ENCODE data around the gene ME3. TPM values are rescaled to one million over a fixed set of nuclear protein-coding genes. Genes with fewer than 3 reads are reported as not detected.
A peak's percentile ranks its signal among the peaks of the same experiment; 100 is the strongest.

The ME3 gene
- total RNA-seq, 1 experiment from 2014 or later, result 33.8 TPM

DNA sequence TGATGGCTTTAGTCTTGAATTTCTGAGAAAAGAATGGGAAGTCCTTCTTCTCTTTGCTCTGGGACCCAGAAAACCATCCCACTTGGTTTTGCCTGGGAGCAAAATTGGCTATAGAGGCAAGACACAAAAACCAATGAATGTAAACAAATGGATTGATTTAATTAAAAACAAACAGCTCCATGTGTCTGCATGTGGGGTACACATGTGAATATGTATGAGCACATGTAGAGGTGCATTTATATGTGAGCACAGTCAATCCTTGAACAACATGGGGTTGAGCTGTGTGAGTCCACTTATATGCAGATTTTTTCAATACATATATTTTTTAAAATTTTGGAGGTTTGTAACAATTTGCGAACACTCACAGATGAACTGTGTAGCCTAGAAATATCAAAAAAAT is 210.5 kb downstream of the ME3 start:
- DNase-seq (ENCODE audit: low read depth), result no peak

DNA sequence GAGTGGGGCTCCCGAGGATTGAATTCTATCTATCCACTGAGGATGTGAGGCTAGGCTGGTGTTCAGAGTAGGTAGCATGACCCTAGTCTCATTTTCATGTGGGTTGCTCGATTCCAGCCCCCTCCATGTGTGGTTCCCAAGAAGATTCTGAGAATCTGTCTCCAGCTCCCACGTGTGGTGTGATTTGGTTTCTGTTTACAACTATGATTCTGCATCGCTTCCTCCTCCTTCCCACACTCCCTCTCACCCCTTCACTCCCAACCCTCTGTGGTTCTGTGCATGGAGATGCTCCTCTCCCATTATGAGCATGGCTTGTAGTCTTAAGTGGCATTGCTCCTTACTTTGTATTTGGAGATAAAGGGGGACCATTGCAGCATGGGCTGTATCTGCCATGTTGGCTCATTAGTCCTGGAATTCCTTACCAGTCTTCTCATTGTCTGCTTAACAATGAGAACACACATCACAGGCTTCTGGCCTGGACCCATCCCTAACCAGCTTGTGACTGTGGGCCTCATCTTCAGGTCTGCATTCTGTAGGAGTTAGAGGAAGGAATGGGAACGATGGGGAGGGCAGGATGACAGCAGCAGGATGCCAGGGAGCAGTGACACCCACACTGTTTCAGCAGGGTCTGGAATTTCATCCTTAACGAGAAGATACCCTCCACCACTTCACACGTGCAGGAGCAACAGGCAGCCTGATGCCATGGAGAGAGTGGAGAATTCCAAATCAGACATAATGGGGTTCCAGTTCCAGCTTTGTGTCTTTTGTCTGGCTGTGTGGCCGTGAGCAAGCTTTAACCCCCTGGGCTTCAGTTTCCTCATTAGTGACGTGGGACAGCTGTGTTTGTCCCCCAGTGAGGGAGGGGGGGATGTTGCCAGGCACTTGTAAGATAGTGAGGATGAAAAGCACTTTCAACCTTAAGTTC is 211.7 kb downstream of the ME3 start:
- peak; percentile 61 for DNase-seq (ENCODE audit: low read depth)

DNA sequence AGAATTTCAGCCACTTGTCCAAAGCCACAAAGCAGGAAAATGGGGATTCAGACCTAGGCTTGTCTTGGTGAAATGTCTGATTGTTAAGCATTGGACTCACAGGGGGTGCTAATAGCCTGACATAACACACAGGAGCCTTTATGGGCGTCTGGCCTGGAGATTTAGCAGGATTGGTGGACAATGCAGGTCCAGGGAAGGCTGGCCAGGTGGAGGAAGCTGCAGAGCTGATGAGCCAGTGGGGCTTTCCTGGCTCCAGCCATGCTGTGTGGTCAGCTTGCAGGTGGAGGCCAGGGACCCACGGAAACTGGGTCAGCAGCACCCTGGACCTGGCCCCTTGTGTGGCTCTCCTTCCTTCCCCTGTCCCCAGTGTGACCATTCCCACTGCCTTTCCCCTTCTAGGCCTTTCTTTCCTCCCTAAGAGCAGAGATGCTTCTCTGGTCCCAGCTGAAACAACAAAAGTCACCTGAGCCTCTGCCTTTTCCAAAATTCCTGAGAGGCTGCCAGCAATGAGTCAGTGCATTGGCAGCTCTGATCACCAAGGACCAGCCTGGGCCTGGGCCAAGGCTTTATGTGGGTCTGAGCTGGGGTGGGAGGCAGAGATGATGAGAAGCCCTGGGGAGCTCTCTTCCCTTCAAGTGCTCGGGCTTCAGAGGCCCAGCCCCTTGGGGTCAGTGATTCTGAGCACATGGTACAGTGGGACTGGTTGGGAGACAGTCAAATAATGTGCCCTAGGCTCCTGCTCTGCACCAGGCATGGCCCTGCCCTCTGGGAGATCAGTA is 212.5 kb downstream of the ME3 start:
- peak; percentile 98 for DNase-seq (ENCODE audit: low read depth)

DNA sequence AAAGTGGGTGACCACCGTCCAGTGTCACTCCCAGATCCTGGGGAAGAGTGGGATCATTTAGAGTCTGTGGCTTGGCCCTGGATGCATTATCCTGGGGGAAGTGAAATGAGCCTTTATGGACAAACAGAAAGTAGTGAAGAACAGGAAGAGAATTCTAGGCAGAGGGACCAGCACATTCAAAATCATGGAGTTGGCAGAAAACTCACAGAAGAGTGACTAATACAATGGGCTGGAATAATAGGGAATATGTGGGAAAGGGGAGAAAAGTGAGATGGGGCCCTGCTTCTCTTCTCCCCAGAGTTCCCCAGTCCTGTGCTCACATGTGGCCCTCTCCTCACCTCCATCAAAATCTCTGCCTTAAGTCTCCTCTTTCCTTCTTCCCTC is 213.4 kb downstream of the ME3 start:
- DNase-seq (ENCODE audit: low read depth), result peak; percentile 54

DNA sequence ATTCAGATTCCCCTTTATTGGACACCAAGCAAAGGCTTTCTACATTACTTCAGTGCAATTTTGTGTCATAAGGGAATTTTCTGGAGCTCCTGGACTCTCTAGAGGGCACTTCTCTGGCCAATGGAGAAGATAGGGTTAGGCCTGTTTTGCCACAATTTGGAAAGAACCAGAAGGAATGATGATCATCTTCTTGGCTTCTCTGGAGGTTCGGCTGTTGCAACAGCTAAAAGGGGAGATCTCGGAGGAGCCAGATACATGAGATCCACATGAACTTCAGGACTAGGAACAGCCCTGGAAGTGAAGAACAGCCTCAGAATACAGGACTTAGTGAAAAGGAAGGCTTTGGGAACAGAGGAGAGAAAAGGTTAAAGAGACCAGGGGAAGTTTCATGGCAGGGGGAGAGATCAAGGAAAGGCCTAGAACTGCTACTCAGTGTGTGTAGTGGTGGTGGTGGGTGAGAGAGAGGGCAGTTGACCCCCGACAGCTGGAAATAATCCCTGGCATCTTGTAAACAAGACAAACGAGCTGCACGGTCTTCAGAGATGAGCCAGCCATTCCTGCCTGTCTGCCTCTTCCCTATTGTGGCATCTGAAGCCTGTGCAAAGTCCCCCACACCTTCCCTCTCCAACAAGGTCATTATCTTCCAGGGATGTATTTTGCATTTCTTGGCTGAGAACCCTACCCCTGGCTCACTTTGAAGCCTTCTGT is 214.0 kb downstream of the ME3 start:
- DNase-seq (ENCODE audit: low read depth), result no peak

DNA sequence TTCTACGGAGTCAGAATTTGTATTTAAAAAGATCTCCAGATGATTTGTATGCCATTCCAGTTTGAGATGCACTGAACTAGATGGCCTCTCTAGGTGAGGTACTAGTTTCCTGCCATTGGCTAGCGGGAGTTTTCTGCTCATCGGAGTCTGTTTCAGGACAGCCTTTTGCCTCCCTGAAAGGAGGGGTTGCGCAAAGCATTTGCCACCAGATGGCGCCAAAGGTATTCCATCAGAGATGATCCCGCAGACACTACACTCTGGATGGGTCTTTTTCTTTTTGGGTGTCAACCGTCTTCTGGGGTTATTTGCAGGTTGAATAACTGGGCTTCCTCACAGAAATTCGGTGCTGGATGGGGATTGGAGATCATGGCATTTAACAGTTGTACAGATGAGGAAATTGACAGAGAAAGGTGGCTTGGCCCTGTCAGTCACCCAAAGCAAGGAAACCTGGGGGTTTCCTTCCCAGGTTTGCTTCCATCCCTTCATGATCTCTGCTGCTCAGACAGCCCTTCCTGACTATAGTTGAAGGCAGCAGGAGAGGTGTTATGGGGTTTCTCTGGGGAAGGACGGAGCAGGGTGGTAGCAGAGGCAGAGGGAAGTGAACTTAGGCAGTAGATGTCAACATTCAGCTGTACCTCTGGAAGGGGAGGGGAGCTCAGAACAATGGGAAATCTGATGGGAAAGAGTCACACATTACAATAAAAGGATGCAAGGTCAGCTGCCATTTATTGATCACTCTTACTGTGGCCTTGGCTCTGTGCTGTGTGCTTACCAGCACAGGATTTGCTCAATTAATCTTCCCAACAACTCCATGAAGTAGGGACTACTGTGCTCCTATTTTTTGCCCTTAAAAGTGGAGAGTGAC is 216.1 kb downstream of the ME3 start:
- peak; percentile 86 for DNase-seq (ENCODE audit: low read depth)

DNA sequence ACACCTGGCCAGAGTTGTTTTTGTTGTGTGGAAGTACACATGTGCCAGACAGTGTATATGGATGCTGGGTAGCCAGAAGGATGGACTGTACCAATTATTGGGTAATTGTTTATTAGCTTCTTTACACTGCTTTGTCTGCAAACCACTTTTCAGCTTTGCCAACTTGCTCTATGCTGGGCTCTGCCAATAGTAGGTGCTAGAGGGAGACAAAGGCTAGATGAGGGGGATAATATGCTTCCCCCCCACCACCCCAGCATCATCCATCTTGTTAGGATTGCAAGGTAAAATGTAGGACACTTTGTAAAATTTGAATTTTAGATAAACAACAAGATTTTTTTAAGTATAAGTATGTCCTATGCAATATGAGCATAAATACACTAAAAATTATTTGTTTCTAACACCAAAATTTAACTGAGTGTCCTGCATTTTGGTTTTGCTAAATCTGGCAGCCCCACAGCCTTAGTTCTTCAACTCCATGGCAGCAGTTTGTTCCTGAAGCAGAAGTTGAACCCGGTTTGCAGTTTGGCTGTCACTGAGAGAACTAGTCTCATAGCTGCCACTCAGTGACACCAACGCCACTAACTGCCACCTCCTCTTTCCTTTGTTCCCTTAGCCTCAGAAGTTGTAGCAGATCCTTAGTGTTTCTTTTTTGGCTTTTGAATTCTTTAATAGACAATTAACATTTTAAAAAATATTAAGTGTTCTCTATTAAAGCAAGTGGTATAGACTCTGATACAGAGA is 219.0 kb downstream of the ME3 start:
- no peak for DNase-seq (ENCODE audit: low read depth)

DNA sequence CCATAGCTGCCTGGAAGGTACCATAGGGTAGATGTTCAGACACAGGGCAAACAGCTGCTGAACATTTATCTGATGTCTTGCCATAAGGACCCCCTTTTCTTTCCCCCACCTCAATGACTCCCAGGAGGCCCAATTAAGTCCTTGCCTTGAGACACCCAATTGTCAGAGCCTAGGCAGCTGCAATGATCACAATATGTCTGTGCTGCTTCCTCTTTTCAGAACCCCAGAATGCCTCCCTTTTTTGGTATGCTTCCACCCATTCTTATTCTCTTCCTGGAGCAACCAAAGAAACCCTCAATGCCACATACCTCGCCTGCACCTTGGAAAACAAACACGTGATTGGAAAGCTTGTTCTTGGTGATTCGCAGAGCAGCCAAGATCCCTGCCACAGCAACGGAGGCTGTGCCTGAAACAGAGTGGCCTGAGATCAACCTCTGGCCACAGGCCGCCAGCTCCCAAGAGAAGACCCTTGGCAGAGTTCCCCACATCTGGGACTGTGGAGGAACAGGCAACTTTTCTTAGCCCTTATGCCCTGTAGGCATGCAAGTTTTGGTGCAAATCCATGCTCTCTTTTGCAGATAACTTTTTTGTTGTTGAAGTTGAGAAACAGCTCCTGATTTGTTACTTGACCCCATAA is 222.3 kb downstream of the ME3 start:
- DNase-seq (ENCODE audit: low read depth), result no peak

DNA sequence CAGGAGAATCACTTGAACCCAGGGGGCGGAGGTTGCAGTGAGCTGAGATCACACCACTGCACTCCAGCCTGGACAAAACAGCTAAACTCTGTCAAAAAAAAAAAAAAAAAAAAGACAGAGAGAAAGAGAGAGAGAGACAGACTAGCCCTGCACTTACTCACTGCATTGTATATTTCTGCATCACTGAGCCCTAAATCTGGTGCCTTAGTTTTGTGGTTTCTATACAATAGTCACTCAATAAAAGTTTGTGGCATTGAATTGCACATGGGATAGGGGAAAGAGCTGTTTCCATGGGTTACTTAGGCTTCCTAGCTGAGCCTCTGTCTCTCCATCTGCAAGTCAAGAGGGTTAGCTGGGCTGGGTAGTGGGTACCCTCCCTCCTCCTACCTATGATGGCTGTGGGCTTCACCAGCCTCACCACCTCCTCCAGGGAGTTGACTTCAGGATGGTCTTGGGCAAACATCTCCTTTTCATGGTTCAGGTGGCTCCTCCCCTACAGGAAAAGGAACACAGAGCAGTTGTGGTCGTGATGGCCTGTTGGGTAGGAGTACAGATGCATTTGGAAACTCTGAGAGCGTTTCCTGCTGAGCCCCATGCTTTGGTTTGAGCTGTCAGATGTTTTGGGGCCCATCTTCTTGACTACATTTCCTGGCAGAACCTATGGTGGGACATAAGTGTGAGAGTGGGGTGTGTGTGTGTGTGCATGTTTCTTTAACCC is 224.5 kb downstream of the ME3 start:
- DNase-seq (ENCODE audit: low read depth), result no peak

DNA sequence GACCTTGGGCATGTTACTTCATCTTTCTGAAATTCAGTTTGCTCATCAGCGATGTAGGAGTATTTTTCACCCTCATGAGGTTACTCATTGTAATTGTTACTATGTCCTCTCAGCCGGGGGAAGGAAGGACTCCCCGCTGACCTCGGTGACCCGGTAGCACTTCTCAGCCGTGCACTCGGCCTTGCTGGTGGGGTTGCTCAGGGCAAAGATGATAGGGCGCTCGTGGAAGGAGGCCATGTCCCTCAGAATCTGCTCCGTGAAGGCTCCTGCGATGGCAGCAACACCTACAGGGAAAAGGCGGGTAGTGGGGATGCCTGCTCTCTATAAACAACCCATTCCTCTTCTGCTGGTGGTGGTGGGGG is 225.5 kb downstream of the ME3 start:
- no peak for DNase-seq (ENCODE audit: low read depth)

DNA sequence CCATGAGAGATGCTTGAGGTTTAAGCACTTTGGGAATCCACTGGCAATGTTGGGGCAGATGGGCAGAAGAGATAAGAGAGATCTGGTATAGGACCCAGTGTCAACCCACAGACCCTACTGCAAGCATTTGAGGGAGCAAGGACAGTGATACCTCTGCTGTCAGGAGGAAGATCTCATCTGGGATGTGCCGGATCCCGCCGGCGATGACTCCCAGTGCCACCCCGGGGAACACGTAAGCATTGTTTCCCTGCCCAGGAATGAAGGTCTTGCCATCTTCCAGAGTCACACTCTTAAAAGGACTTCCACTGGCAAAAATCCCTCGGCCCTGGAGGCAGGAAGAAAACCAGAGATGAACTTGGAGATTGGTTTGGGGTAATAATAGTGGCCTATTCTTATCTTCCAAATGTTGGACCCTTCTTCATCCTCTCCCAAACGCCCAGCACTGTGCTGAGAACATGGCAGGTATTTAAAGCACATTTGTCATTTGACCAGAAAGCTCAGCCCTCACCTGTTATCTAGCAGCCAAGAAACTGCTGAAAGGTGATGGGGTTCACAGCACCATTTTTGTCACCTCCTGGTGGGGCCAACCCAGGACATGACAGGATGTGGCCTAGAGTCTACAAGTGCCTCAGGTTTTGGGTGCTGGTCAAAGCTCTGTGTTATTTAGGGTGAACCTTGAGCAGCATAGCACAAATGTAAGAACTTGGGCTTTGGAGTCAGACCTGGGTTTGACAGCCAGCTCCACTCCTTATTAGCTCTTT is 226.1 kb downstream of the ME3 start:
- no peak for DNase-seq (ENCODE audit: low read depth)

DNA sequence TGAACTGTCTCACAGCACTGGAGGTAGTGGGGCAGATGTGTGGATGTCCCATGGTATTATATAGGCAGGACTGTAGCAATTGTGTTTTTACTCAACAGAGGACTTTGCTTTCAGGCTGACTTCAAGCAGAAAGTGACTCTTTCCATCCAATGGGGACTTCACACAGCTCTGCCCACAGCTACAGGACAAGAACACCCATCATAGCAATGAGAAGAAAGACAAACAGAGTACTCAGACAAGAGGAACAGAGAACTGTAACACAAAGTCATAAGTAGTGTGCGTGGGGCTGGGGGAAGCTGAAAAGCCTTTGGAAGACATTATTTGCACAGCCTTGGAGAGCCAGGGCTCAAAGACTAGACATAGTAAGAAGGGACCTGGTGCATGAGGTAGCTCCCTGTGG is 227.4 kb downstream of the ME3 start:
- no peak for DNase-seq (ENCODE audit: low read depth)

DNA sequence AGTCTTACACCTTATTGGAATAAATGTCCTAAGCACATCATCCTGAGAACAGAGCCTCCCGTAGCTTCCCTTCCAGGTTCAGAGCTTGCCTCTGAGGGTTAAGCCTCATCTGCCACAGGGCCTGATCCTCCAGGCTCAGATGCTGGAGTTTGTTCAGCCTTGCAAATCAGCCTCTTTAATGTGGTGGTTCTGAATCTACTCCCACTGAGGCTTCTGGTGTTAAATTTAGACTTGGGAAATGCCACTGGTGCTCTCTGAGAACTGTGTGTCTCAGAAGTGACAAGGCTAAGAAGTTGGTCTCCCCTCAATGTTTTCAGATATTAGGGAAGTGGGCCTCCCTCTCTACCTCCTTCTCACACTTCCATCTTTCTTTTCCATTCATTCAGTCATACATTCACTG is 229.0 kb downstream of the ME3 start:
- no peak for DNase-seq (ENCODE audit: low read depth)

DNA sequence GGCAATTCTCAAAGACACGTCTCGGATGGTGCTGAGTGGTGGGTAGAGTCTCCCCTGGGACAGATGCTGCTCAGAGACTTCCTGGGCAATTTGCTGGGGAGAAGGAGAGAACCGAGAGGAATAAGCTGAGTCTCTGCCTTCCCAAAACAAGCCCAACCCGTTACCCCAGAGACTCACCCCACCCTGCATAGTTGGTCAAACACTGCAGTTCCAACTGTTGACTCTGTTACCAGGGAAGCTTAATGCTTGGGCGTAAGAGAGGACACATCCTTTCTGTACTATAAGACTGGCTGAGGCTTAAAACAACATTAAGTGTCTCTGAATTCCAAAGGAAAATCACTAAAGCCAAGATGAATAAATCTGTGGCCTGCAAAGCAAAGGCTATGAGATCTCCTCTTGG is 229.6 kb downstream of the ME3 start:
- no peak for DNase-seq (ENCODE audit: low read depth)

DNA sequence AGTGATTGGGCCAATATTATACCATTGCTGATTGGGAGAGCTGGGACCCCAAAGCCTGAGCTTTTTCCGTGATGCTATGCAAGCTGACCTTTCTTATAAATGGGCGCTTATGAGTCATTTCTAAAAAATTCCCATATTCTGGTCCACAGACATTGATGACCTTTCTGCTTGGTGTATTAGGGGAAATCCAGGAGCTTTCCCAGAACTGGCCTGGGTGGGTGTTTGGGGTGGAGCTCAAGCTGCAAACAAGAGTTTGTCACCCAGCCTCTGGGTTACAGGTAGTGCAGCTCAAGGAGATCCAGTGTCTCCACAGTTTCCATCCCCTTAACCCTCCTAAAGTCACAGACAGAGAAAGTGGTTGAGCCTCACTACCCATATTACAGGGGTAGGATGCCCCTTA is 230.0 kb downstream of the ME3 start:
- peak; percentile 13 for DNase-seq (ENCODE audit: low read depth)

DNA sequence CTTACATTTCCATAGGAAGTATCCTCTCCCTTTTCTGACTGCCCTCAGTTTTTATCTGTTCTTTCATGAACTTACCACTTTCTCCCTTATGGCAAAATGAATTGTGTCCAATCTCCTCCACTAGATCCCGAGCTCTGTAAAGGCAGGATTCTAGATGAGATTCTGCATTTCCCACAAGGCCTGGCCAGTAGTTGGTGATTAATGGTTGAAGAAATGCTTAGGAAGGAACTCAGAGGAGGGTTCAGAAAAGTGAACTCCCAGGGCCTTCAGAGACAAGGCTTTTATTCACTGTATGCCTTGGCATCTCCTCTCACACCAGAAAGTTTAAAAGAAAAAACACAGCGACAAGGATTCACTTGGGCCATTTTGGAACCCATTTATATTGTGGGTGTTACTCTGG is 231.6 kb downstream of the ME3 start:
- no peak for DNase-seq (ENCODE audit: low read depth)

DNA sequence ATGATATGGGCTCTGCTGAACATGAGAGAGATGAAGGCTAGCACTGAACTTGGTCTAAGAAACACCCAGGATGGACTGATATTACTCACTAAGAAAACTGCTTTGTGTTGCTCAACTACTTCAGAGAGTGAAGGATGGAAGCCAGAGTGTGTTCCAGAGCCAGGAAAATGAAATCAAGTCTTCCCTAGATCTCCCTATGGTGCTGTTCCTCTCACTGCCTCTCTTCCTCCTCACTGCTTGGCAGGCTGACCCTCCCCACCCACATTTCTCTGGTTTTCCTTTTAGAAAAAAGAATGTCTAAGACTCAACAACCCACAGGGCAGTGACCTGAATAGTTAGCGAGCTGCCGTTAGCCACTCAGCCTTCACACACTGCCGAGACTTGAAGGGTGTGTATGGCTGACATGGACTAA is 232.1 kb downstream of the ME3 start:
- no peak for DNase-seq (ENCODE audit: low read depth)

DNA sequence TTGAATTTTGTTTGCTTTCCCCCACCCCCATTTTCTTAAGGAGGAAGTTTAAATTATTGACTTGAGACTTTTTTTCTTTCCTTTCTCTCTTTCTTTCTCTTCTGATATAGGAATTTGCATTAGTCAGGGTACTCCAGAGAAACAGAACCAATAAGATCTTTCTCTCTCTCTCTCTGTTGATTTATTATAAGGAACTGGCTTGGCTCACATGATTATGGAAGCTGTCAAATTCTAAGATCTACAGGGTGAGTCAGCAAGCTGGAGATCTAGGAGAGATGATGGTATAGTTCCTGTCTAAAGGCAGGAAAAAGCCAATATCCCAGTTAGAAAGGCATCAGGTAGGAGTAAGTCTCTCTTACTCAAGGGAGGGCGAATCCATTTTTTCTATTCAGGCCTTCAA is 233.7 kb downstream of the ME3 start:
- peak; percentile 13 for DNase-seq (ENCODE audit: low read depth)

DNA sequence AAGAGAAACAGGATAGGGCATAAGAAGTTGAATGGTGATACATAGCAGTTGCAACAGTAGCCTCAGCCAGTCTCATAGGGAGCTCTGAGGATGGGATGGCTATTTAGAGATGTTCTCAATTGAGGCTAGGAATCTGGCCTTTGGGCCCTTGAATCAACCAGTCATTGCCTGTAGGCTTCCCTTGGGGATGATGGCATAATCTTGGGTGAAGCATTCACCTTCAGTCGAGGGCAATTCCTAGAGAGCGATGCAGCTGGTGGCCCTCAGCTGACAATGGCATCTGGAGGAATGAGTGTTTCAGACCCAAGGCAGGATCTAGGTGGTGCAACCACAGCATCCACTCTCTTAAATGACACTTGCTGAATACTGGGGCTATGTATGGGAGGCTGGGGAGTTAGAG is 236.7 kb downstream of the ME3 start:
- no peak for DNase-seq (ENCODE audit: low read depth)
